Smooth muscle cell of the brain vasculature (primary cell): ENCODE measurements around the gene CARS1.
"Not testable (repeated sequence)": the region's sequence is repeated elsewhere in the genome, so short reads cannot be mapped to it uniquely, and the experiment has no call there.

Source experiments
- DNase-seq: peaks from one replicate; pipeline ENCODE4 v3.0.0-alpha.2; 2012; ENCODE audit warnings: low read depth, low spot score

Gene CARS1

GRCh38 chr11:3089236-3090061, 32.2 kb upstream of the CARS1 start:
- DNase-seq, result no peak

- no peak for DNase-seq
Observed at GRCh38 chr11:3088806-3089205, 31.6 kb upstream of the CARS1 start.

DNA sequence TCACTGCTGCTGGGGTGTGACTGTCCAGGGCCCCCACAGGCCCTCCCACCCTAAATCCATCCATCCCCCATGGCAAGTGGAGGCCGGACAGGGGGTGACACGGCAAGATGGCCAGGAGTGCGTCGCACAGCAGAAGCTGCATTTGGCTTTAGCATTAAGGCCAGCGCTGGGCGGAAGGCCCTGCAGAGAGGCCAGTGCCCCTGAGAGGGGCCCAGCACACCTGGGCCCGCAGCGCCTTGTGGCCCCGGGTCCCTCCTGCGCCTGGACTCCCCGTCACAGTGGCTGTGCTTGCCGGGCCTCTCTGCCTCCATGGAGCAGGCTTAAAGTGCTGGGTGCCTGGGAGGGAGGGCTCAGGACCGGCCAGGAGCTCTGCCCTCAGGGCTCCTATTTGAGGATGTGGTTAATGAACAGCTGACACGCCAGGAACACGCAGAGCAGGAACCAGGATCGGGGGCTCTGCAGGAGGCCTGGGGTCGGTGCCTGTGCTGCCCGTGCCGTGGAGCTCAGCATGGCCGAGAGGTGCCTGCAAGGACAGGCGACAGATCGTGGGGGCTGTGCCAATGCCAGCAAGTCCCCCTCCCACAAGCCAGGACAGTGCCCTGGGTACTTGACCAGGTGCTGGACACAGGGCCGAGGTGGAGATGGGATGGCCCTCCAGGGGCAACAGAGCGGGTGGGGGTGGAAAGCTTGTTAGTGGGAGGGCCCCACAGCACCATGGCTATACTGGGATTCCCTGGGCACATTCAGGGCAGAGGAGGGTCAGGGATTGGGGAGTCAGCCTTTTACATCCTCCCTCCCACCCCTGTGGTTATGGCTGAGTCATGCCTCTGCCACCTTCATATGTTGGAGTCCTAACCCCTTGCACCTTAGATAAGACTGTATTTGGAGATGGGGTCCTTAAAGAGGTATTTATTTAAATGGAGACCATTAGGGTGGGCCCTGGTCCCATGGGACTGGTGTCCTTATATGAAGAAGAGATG, 30.9 kb upstream of the CARS1 start:
- no peak for DNase-seq

GRCh38 chr11:3087373-3087772, 30.1 kb upstream of the CARS1 start:
- no peak for DNase-seq

GRCh38 chr11:3086671-3087150, 29.5 kb upstream of the CARS1 start:
- DNase-seq, result no peak

GRCh38 chr11:3086114-3086513, 28.9 kb upstream of the CARS1 start:
- DNase-seq, result no peak

GRCh38 chr11:3085052-3085451, 27.8 kb upstream of the CARS1 start:
- no peak for DNase-seq

GRCh38 chr11:3083321-3083720, 26.1 kb upstream of the CARS1 start:
- DNase-seq, result no peak

GRCh38 chr11:3081386-3081751, 24.1 kb upstream of the CARS1 start:
- DNase-seq, result no peak

DNA sequence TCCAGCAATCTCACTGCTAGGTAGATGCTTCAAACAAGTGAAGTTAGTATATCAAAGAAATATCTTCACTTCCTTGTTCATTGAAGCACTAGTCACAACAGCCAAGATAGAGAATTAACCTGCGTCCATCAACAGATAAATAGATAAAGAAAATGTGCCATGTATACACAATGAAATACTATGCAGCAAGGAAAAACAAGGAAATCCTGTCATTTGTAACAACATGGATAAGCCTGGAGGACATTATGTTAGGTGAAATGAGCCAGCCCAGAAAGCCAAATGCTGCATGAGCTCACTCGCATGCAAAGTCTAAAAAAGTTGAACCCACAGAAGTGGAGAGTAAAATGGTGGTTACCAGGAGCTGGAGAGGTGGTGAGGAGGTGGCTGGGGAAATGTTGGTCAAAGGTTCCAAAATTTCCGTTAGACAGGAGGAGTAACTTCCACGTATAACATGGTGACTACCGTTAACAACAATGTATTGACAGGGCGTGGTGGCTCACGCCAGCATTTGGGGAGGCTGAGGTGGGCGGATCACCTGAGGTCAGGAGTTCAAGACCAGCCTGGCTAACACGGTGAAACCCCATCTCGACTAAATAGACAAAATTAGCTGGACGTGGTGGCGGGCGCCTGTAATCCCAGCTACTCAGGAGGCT, 23.6 kb upstream of the CARS1 start:
- DNase-seq, result no peak

DNA sequence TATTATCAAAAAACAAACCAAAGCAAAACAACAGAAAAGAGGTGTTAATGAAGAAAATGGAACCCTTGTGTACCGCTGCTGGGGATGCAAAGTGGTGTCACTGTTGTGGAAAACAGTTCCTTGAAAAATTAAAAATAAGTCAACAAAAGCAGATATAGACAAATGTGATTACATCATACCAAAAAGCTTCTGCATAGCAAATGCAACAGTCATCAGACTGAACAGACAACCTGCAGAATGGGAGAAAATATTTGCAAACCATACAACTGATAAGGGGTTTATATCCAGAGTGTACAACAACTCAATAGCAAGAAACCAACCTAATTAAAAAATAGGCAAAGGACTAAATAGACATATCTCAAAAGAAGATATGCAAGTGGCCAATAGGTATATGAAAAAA, 22.9 kb upstream of the CARS1 start:
- DNase-seq, result no peak

GRCh38 chr11:3077846-3078440, 20.7 kb upstream of the CARS1 start:
- no peak for DNase-seq

DNA sequence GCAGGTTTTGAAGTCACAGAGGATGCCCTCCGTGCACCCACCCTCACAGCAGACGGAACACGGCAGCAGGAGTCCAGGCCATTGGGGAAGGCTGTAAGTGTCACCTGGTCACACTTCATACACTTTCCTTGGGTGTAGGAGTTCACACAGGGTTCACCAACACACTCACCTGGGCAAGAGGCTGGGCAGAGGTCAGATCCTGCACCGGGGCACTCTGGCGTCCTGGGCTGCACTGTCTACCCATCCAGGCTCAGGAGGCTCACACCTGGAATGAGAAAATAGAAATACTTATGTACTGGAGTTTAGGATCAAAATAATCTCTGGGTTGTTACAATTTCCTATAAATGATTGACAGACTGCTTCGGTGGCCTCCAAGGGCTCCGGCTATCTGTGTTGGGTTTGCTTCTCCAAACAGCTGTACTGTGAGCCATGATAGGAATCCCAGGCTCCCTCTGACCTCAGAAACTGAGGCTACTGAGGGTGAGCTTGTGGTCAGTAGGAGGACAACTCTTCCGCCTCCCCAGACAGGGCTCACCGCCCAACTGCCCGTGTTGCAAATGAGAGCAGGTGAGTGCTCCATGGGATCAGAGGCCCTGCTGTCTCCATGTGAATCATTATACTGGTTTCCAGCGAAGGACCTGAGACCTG, 20.1 kb upstream of the CARS1 start:
- no peak for DNase-seq

DNA sequence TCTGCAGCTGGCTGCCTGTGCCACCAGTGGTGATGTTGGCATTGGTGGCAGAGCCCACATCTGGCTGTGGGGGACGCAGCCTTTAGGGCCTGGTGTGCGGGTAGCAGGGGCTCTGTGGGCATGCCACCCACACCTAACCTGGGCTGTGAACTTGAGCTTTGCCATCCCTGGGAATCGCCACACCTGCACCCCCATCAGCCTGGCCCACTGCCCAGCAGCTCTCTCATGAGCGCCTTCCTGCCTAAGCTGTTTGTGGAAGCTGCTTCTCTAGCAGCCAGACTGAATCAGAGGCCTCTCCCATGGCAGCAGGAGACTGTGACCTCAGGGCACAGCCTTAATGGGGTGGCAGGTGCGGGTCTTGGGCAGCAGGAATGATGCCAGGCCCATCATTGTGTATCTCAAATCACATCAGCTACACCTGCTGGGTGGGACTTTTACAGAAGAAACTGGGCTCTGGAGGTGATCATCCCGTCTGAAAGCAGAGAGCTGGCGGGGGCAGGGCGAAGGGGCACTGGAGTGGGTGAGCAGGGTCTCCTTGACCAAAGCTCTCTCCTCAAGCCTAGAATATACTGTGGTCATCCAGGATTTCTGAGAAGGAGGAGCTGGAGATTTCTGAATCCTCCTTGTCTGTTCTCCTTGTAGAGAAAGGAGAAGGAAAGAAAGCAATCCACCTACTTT, 17.8 kb upstream of the CARS1 start:
- DNase-seq, result no peak

- DNase-seq, result no peak
Observed at GRCh38 chr11:3073029-3073435, 15.8 kb upstream of the CARS1 start.

DNA sequence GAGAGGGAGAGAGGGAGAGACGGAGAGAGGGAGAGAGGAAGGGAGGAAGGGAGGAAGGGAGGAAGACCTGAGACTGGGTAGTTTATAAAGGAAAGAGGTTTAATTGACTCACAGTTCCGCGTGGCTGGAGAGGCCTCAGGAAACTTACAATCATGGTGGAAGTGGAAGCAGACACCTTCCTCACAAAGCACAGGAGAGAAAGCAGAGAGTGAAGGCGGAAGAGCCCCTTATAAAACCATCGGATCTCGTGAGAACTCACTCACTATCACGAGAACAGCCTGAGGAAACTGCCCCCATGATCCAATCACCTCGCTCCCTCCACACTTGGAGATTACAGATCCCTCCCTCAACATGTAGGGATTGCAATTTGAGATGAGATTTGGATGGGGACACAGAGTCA, 12.2 kb upstream of the CARS1 start:
- DNase-seq, result no peak

- not testable (repeated sequence) for DNase-seq
Observed at GRCh38 chr11:3066308-3066707, 9.1 kb upstream of the CARS1 start.

- DNase-seq, result not testable (repeated sequence)
Observed at GRCh38 chr11:3064709-3065108, 7.5 kb upstream of the CARS1 start.

- not testable (repeated sequence) for DNase-seq
Observed at GRCh38 chr11:3063876-3064275, 6.7 kb upstream of the CARS1 start.

- DNase-seq, result not testable (repeated sequence)
Observed at GRCh38 chr11:3063432-3063831, 6.2 kb upstream of the CARS1 start.
